DOHH2 (cell line): ENCODE results near the gene KDM6B.
A peak's percentile ranks its signal among the peaks of the same experiment; 100 is the strongest.

Experiments used
- H3F3A ChIP-seq: fragments of 200-600 bp; sonication (generic), shearing (Covaris generic); 2 replicates; pipeline ENCODE4 v1.6.0; 2016; ENCODE audit warnings: antibody characterized with exemption, mild to moderate bottlenecking; ENCODE audit not compliant: control insufficient read depth, insufficient read depth
- H3K27ac ChIP-seq: fragments of 200-600 bp; sonication (generic); 2 replicates; pipeline ENCODE4 v1.5.1; 2014; ENCODE audit warnings: low read depth, mild to moderate bottlenecking, low read length, moderate library complexity
- H3K27me3 ChIP-seq: fragments of 200-600 bp; sonication (generic); 2 replicates; pipeline ENCODE4 v1.6.1; 2014; ENCODE audit warnings: mild to moderate bottlenecking, low read length, mixed read lengths; ENCODE audit not compliant: control insufficient read depth
- H3K36me3 ChIP-seq: fragments of 200-600 bp; sonication (generic); 2 replicates; pipeline ENCODE4 v1.6.1; 2014; ENCODE audit warnings: mild to moderate bottlenecking, low read length, moderate library complexity, mixed read lengths; ENCODE audit not compliant: control insufficient read depth
- H3K4me1 ChIP-seq: fragments of 200-600 bp; sonication (generic); 2 replicates; pipeline ENCODE4 v1.6.1; 2014; ENCODE audit warnings: mild to moderate bottlenecking, low read length, mixed read lengths; ENCODE audit not compliant: control insufficient read depth
- H3K4me2 ChIP-seq: fragments of 200-600 bp; sonication (generic); 2 replicates; pipeline ENCODE4 v1.6.0; 2014; ENCODE audit warnings: mild to moderate bottlenecking, low read length, moderate library complexity
- H3K4me3 ChIP-seq: fragments of 200-600 bp; sonication (generic); 2 replicates; pipeline ENCODE4 v1.5.1; 2014; ENCODE audit warnings: mild to moderate bottlenecking, low read length, mixed read lengths
- H3K79me2 ChIP-seq: fragments of 200-600 bp; sonication (generic); 2 replicates; pipeline ENCODE4 v1.6.1; 2014; ENCODE audit warnings: mild to moderate bottlenecking, low read length, mixed read lengths; ENCODE audit not compliant: control insufficient read depth
- H3K9me2 ChIP-seq: fragments of 200-600 bp; sonication (generic); replicated peaks from 2 replicates; pipeline ENCODE4 v1.6.1; 2014; ENCODE audit warnings: mild to moderate bottlenecking, low read length, mixed read lengths; ENCODE audit not compliant: control insufficient read depth
- H3K9me3 ChIP-seq: fragments of 200-600 bp; sonication (generic); 2 replicates; pipeline ENCODE4 v1.6.1; 2014; ENCODE audit warnings: antibody characterized with exemption, low read length, mixed read lengths; ENCODE audit not compliant: control insufficient read depth, insufficient read depth
- H4K20me1 ChIP-seq: fragments of 200-600 bp; sonication (generic); 2 replicates; pipeline ENCODE4 v1.6.0; 2014; ENCODE audit warnings: low read depth, mild to moderate bottlenecking, antibody characterized with exemption, low read length, moderate library complexity; ENCODE audit not compliant: control insufficient read depth, insufficient read depth
- EZH2phosphoT487 ChIP-seq: fragments of 200-600 bp; sonication (generic); IDR thresholded peaks from 2 replicates; pipeline ENCODE4 v1.6.1; 2017; ENCODE audit warnings: borderline replicate concordance, mild to moderate bottlenecking, antibody characterized with exemption, low read length, moderate library complexity, mixed read lengths
- TF ChIP-seq, protein P1 (sequence below): fragments of 200-600 bp; sonication (generic); IDR thresholded peaks from one replicate; pipeline ENCODE4 v1.5.1; 2014; ENCODE audit warnings: antibody characterized with exemption, mild to moderate bottlenecking, low read depth, low read length; ENCODE audit not compliant: poor library complexity, severe bottlenecking

KDM6B gene, protein sequence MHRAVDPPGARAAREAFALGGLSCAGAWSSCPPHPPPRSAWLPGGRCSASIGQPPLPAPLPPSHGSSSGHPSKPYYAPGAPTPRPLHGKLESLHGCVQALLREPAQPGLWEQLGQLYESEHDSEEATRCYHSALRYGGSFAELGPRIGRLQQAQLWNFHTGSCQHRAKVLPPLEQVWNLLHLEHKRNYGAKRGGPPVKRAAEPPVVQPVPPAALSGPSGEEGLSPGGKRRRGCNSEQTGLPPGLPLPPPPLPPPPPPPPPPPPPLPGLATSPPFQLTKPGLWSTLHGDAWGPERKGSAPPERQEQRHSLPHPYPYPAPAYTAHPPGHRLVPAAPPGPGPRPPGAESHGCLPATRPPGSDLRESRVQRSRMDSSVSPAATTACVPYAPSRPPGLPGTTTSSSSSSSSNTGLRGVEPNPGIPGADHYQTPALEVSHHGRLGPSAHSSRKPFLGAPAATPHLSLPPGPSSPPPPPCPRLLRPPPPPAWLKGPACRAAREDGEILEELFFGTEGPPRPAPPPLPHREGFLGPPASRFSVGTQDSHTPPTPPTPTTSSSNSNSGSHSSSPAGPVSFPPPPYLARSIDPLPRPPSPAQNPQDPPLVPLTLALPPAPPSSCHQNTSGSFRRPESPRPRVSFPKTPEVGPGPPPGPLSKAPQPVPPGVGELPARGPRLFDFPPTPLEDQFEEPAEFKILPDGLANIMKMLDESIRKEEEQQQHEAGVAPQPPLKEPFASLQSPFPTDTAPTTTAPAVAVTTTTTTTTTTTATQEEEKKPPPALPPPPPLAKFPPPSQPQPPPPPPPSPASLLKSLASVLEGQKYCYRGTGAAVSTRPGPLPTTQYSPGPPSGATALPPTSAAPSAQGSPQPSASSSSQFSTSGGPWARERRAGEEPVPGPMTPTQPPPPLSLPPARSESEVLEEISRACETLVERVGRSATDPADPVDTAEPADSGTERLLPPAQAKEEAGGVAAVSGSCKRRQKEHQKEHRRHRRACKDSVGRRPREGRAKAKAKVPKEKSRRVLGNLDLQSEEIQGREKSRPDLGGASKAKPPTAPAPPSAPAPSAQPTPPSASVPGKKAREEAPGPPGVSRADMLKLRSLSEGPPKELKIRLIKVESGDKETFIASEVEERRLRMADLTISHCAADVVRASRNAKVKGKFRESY (N-terminal part only)

DNA sequence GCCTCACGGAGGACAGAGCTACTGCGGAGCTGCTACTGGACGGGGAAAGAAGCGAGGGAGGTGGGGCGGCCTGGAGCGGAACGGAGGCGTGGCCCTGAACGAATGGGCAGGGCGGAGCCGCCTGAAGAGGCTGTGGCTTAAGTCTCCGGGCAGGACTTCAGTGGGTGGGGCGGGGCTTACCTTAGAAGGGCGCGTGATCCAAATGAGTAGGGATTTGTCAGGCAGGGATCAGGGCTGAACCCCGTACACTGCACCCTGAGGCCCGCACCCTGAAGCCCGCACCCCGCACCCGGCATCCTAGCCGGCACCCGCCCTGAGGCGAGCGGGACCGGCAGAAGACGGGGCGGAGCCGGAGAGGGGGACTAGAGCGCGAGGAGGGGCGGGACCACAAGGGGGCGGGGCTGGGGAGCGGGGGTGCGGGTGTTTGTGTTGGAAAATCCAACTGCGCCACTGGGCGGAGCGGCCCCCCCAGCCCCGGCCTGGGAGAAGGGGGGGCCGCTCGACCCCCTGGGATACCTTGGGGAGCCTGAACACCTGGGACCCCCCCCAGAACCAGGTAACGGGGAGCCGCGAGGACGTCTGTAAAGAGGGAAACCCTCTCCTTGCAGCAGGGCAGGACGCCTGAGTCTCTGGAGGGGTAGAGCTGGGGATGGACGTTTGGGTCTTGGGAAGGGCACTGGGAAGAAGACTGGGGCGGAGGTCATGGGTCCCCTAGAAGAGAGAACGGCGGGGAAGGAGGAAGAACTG is at the start of gene KDM6B:
KDM6B (plus strand) TSS at position 423 of the 747 bp plus-strand sequence. CDS start 11,338 bp downstream, outside the sequence.
- H3K9me2 ChIP-seq, result no peaks in the 10 kb centered on the region
- no peaks in the 10 kb centered on the region for H4K20me1 ChIP-seq
- peaks cover 28% of the 10 kb centered on the region for H3K4me1 ChIP-seq
- peak within 1 kb of the TSS; percentile 78 for H3K4me3 ChIP-seq
- peaks cover 18% of the 10 kb centered on the region for H3K79me2 ChIP-seq
- H3K27me3 ChIP-seq, result peaks cover 20% of the 10 kb centered on the region
- peak within 1 kb of the TSS; percentile 89 for H3K27ac ChIP-seq
- H3K4me2 ChIP-seq, result peak within 1 kb of the TSS; percentile 93
- H3F3A ChIP-seq, result peaks cover 18% of the 10 kb centered on the region
- TF ChIP-seq EZH2phosphoT487, result no peak
- TF ChIP-seq, protein P1, sequence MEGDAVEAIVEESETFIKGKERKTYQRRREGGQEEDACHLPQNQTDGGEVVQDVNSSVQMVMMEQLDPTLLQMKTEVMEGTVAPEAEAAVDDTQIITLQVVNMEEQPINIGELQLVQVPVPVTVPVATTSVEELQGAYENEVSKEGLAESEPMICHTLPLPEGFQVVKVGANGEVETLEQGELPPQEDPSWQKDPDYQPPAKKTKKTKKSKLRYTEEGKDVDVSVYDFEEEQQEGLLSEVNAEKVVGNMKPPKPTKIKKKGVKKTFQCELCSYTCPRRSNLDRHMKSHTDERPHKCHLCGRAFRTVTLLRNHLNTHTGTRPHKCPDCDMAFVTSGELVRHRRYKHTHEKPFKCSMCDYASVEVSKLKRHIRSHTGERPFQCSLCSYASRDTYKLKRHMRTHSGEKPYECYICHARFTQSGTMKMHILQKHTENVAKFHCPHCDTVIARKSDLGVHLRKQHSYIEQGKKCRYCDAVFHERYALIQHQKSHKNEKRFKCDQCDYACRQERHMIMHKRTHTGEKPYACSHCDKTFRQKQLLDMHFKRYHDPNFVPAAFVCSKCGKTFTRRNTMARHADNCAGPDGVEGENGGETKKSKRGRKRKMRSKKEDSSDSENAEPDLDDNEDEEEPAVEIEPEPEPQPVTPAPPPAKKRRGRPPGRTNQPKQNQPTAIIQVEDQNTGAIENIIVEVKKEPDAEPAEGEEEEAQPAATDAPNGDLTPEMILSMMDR, result no peak
- H3K36me3 ChIP-seq, result peaks cover 7% of the 10 kb centered on the region; the same call in 1 of the 2 replicates
- H3K9me3 ChIP-seq, result no peaks in the 10 kb centered on the region

GRCh38 chr17:7786866-7787265 is 47.2 kb upstream of the KDM6B start:
- no peak overlapping the region for H3K4me3 ChIP-seq
- no peak overlapping the region for H3K27ac ChIP-seq
- H4K20me1 ChIP-seq, result no peaks in the 10 kb centered on the region
- no peaks in the 10 kb centered on the region for H3K79me2 ChIP-seq
- no peaks in the 10 kb centered on the region for H3K9me2 ChIP-seq
- H3K4me1 ChIP-seq, result peaks cover 27% of the 10 kb centered on the region
- no peaks in the 10 kb centered on the region for H3K9me3 ChIP-seq
- H3F3A ChIP-seq, result no peaks in the 10 kb centered on the region
- TF ChIP-seq, protein P1, result no peak
- TF ChIP-seq EZH2phosphoT487, result no peak
- no peaks in the 10 kb centered on the region for H3K27me3 ChIP-seq
- no peak overlapping the region for H3K4me2 ChIP-seq
- no peaks in the 10 kb centered on the region for H3K36me3 ChIP-seq

- Histone ChIP-seq H3K27ac (no peak overlapping the region), H3K9me3 (no peaks in the 10 kb centered on the region), H3K79me2 (no peaks in the 10 kb centered on the region), H3K4me2 (no peak overlapping the region), H3K27me3 (0 out of 2 replicates have a peak, but pooled peaks cover 1% of the 10 kb centered on the region), H3F3A (no peaks in the 10 kb centered on the region), H3K4me3 (no peak overlapping the region), H3K9me2 (no peaks in the 10 kb centered on the region), H3K4me1 (peaks cover 23% of the 10 kb centered on the region), H3K36me3 (no peaks in the 10 kb centered on the region), H4K20me1 (no peaks in the 10 kb centered on the region)
- no peak for TF ChIP-seq EZH2phosphoT487
- TF ChIP-seq, protein P1, result no peak
These were observed 44.9 kb upstream of the KDM6B start for GRCh38 chr17:7789131-7789530.
